Bronchial epithelial cell (primary cell): ENCODE data around the gene GALNT18. TPM values are rescaled to one million over a fixed set of nuclear protein-coding genes. Genes with fewer than 3 reads are reported as not detected.

Source experiments
- DNase-seq: peaks from one replicate; pipeline ENCODE4 v3.0.0-alpha.2; 2010; ENCODE audit warnings: low read depth
- FAIRE-seq: peaks from 2 replicates; lab custom pipeline; 2011; peaks lifted over from hg19 to GRCh38; lab: Jason Lieb, UNC
- H3K27me3 ChIP-seq: 2 replicates; pipeline ENCODE4 v1.5.1; 2011; ENCODE audit warnings: low read length; ENCODE audit not compliant: control insufficient read depth, insufficient read depth
- H3K36me3 ChIP-seq: 2 replicates; pipeline ENCODE4 v1.5.1; 2011; ENCODE audit warnings: low read length; ENCODE audit not compliant: control insufficient read depth, insufficient read depth
- H3K4me3 ChIP-seq: 2 replicates; pipeline ENCODE4 v1.5.1; 2011; ENCODE audit warnings: mild to moderate bottlenecking, low read depth, low read length, control low read depth
- total RNA-seq: library from RNA; depleted of rRNA; stranded (reverse); fragments of >200 nt; gene quantifications from 2 replicates; pipeline ENCODE4 v1.2.1, GENCODE V29; 2014
- TF ChIP-seq, protein P1 (sequence below): IDR thresholded peaks from 2 replicates; pipeline ENCODE4 v1.5.1; 2011; ENCODE audit warnings: mild to moderate bottlenecking, moderate library complexity, low read length, control low read depth, inconsistent platforms; ENCODE audit not compliant: insufficient read depth, severe bottlenecking

GALNT18 gene
- total RNA-seq, 1 donor from 2014 or later = 26.1 TPM

DNA sequence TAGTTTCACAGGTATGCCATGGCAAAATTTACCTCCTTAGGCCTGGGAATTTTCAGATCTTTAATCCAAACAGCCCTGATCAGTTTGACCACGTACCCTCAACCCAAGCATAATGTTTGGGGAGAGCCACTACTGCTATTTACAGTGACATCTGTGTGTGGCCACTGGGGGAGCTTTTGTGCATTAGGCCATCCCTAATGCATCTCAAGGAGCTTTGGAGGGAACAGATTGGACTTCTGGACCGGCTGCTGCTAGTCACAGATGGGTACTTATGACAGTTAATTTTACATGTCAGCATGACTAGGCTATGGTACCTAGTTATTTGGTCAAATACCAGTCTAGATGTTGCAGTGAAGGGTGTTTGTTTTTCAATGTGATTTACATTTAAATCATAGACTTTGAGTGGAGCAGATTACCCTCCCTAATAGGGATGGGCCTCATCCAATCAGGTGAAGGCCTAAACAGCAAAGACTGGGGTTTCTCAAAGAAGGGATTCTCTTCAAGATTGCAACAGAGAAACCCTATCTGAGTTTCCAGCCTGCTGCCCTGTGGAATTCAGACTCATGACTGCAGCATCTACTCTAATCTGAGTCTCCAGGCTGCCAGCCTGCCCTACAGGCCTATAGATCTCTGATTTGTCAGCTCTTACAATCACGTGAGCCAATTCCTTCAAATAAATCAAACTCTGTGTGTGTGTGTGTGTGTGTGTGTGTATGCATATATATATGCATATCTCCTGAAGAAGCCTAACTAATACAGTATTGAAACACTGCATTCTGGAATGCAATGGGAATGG lies 38.0 kb upstream of the GALNT18 start:
- Histone ChIP-seq H3K4me3 (no peak overlapping the region), H3K36me3 (no peaks in the 10 kb centered on the region), H3K27me3 (peaks cover 3% of the 10 kb centered on the region)
- TF ChIP-seq, protein P1, sequence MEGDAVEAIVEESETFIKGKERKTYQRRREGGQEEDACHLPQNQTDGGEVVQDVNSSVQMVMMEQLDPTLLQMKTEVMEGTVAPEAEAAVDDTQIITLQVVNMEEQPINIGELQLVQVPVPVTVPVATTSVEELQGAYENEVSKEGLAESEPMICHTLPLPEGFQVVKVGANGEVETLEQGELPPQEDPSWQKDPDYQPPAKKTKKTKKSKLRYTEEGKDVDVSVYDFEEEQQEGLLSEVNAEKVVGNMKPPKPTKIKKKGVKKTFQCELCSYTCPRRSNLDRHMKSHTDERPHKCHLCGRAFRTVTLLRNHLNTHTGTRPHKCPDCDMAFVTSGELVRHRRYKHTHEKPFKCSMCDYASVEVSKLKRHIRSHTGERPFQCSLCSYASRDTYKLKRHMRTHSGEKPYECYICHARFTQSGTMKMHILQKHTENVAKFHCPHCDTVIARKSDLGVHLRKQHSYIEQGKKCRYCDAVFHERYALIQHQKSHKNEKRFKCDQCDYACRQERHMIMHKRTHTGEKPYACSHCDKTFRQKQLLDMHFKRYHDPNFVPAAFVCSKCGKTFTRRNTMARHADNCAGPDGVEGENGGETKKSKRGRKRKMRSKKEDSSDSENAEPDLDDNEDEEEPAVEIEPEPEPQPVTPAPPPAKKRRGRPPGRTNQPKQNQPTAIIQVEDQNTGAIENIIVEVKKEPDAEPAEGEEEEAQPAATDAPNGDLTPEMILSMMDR = peak; percentile 30
- DNase-seq (no peak), FAIRE-seq (peak; percentile 7)

DNA sequence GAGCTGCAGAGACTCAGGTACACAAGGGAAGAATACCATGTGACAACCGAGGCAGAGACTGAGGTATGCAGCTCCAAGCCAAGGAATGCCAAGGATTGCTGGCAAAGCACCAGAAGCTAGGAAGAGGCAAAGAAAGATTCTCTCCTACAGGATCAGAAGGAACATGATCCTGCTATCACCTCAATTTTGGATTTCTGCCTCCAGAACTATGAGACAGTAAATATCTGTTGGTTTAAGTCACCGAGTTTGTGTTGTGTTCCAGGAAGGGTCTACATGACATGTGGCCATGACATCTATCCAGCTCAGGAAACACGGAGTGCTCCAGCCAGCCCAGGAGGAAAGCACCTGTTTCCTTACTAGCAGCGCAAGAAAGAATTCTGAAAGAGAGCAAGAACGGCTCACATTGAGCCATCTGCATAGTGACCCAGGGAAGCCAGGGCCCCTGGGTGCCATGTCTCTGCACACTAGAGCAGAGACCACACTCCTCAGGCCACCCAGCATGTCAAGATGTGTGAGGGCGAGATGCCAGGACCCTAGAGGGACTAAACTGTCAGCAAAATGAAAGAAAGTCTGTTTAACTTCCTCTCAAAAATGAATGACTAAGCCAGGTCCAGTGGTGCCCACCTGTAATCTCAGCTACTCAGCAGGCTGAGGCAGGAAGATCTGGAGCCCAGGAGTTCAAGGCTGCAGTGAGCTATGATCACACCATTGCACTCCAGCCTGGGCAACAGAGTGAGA lies 35.6 kb upstream of the GALNT18 start:
- Histone ChIP-seq H3K4me3 (no peak overlapping the region), H3K27me3 (peaks cover 1% of the 10 kb centered on the region), H3K36me3 (no peaks in the 10 kb centered on the region)
- no peak for FAIRE-seq
- TF ChIP-seq, protein P1 = no peak
- DNase-seq = no peak

DNA sequence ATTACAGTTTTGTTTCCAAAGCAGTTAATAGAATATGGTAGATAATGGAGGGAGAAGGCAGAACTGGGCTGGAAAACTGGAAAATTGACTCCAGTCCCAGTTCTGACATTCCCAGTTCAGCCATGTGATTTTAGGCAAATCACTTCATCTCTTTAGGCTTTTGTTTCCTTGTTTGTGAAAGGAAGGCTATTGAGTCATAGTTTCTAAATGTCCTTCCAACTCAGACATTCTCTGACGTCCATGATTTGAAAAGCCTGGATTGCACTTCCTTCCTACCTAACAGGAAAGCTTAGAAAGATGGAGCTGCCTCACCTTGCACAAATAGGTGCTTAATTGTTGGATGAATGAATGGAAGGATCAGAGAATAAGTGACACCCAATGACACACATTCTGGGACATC lies 19.8 kb upstream of the GALNT18 start:
- DNase-seq = peak; percentile 88
- FAIRE-seq = no peak
- Histone ChIP-seq H3K4me3 (no peak overlapping the region), H3K36me3 (no peaks in the 10 kb centered on the region), H3K27me3 (no peaks in the 10 kb centered on the region)
- TF ChIP-seq, protein P1 = no peak

DNA sequence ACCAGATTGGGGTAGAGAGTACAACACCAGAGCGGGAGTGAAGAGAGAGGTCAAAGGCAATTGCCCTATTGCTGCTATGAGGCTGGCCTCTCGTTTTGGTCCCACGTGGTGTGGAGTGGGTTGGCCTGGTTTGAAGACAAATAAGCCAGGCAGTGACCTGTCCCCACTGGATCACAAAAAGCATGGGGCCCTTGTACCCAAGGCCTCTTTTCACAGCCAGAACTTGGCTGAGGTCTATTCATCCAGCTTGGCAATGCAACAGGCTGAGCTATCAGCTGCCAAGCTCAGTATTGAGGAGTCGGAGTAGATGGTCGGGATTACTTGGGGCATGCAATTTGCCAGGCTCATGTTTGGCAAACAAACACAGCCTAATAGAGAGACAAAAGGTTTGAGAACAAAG lies 19.2 kb upstream of the GALNT18 start:
- Histone ChIP-seq H3K4me3 (no peak overlapping the region), H3K27me3 (no peaks in the 10 kb centered on the region), H3K36me3 (no peaks in the 10 kb centered on the region)
- no peak for DNase-seq
- TF ChIP-seq, protein P1 = no peak
- peak; percentile 60 for FAIRE-seq

DNA sequence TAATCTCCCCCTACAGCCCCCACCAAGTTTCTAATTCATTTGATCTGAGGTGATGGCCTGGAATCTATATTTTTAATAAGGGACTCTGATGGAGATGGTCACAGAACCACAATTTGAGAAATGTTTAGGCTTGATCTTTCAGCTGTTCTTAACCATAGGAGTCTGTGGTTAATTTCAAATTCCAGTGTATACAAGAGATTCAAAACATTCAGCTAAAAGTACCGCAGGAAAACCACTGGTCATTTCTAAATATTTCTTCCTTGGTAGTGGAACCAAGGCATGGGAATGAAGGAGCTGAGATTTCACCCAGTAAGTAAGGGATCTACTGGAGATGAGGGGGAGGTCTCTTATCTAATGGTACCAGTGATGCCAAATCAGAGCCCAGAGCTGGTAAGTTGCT lies 18.3 kb upstream of the GALNT18 start:
- FAIRE-seq (no peak), DNase-seq (no peak)
- TF ChIP-seq, protein P1 = no peak
- Histone ChIP-seq H3K4me3 (no peak overlapping the region), H3K27me3 (no peaks in the 10 kb centered on the region), H3K36me3 (no peaks in the 10 kb centered on the region)
